GM19351 (cell line): ENCODE results near the gene PCNA.

ENCODE experiments used
- ATAC-seq: cut with Tn5 transposase; IDR thresholded peaks from one replicate; pipeline ENCODE4 v1.9.1; 2021; ENCODE audit warnings: mild to moderate bottlenecking, moderate library complexity; ENCODE audit not compliant: unreplicated experiment

The PCNA gene

DNA sequence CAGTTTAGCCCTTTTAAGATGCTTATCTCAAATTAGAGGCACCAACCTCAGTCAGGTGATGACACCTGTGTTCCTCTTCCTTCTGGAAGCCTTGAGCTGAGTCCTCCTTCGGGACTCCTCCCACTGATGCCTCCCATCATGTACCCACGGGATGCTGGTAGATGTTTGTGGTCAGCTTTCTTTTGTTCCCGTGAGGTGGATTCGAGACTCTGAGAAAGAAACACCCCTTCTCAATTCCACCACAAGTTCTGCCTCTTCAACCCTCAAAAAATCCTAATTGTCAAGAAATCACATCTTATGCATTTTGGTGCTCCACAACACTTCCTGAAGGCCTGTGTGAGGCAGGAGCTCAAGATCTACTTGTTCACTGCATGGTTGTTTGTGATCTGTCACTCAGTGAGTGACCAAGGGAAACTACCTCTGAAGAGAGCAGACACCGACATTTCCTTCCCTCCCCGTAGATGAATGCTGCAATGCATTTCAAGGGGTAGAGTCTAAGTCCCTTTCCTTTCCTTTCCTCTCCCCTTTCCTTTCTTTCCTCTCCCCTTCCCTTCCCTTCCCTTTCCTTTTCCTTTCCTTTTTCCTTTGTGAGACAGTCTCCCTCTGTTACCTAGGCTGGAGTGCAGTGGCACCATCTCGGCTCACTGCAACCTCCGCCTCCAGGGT, 50.5 kb downstream of the PCNA start:
- ATAC-seq, result no peak

DNA sequence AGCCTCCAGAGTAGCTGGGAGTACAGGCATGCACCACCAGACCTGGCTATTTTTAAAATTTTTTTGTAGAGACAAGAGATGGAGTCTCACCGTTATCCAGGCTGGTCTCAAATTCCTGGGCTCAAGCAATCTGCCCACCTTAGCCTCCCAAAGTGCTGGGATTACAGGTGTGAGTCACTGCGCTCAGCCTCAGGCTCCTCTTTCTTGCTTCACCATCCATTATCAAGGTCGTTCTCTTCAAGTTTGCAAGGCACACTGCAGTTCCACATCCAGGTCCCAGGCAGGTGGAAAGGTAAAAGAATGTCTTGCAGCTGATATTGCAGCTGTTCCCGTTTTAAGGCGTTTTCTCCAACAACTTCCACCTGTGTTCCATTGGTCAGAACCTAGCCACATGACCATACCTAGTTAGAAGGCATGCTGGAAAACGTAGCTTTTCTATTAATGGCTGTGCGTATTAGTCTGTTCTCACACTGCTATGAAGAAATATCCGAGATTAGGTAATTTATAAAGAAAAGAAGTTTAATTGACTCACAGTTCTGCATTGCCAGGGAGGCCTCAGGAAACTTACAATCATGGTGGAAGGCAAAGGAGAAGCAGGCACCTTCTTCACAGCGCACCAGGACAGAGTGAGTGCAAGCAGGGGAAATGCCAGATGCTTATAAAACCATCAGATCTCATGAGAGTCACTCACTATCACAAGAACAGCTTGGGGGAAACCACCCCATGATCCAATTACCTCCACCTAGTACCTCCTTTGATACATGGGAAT, 51.7 kb downstream of the PCNA start:
- no peak for ATAC-seq

DNA sequence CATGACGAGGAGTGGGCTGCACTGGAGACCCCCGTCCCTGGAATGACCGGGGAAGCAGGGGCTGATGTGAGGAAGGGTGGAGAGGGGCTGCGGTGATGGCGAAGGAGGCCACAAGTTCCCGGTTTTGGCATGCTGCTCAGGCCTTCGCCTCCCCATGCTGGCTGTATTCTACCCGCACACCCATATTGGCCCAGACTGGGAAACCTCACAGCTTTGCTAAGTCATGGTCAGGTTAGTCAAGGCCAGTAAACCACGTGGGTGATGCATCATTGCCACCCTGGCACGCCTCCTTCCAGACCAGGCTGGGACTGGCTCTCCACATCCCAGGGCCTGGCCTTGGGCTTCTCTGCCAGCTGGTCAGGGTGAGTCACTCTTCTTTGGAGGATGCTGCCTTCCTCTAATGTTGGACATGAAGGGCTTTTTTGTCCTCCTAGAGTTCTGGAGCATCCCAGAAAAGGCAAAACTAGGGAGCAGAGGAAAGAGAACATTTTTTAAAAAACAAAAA, 53.8 kb downstream of the PCNA start:
- no peak for ATAC-seq

DNA sequence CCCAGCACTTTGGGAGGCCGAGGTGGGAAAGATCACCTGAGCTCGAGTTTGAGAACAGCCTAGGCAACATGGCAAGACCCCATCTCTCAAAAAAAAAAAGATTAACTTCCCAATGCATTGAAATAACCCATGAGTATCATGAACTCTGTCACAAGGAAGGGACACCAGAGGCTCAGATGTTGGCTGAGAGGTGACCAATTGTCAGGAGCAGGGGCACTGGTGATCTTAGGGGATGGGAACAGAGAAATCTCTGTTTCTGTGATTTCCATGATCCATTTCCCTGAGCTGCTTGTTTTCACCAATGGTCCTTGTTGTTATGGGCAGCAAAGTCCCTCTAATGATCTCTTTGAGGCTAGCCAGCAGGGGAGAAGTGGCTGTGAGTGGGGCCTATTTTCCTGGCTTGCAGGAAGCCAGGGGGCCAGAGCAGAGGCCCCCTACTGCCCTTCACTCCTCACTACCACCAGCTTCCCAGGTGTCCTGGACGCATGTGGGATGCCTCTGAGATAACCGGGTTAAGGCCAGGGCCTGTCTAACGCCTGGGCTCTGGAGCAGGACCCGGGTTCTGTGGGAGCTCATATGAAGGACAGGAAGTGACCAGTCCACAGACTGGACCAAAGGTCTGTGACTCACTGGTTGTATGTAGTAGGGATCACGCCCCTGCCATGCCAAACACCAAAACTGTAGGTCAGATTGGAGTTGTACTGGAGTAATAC, 54.4 kb downstream of the PCNA start:
- ATAC-seq, result no peak
